ENCODE results near the gene IFT122.

Gene IFT122

GRCh38 chr3:129518038-129518561 is 78.1 kb downstream of the IFT122 start:
- in situ Hi-C loops (cut with MboI; ENCODE audit: low sequenced_read_pairs, unreplicated experiment) = no loop called here
- no peak for TF ChIP-seq CTCF (IDR thresholded peaks at IDR 0.05; ENCODE audit: borderline replicate concordance, control extremely low read depth, extremely low read depth, insufficient read depth, missing control alignments)
- DNase-seq (ENCODE audit: low spot score) = no peak

- TF ChIP-seq CTCF (IDR thresholded peaks at IDR 0.05; ENCODE audit: borderline replicate concordance, control extremely low read depth, extremely low read depth, insufficient read depth, missing control alignments) = no peak
- in situ Hi-C loops (cut with MboI; ENCODE audit: low sequenced_read_pairs, unreplicated experiment) = no loop called here
- DNase-seq (ENCODE audit: low spot score) = no peak
Observed at GRCh38 chr3:129518581-129518980, 78.6 kb downstream of the IFT122 start.

GRCh38 chr3:129519449-129519848 is 79.4 kb downstream of the IFT122 start:
- in situ Hi-C loops (cut with MboI; ENCODE audit: low sequenced_read_pairs, unreplicated experiment) = no loop called here
- no peak for DNase-seq (ENCODE audit: low spot score)
- no peak for TF ChIP-seq CTCF (IDR thresholded peaks at IDR 0.05; ENCODE audit: borderline replicate concordance, control extremely low read depth, extremely low read depth, insufficient read depth, missing control alignments)

GRCh38 chr3:129519896-129520715 is 80.1 kb downstream of the IFT122 start:
- no peak for TF ChIP-seq CTCF (IDR thresholded peaks at IDR 0.05; ENCODE audit: borderline replicate concordance, control extremely low read depth, extremely low read depth, insufficient read depth, missing control alignments)
- no peak for DNase-seq (ENCODE audit: low spot score)
- in situ Hi-C loops (cut with MboI; ENCODE audit: low sequenced_read_pairs, unreplicated experiment) = no loop called here

GRCh38 chr3:129520960-129521359 is 80.9 kb downstream of the IFT122 start:
- DNase-seq (ENCODE audit: low spot score) = no peak
- in situ Hi-C loops (cut with MboI; ENCODE audit: low sequenced_read_pairs, unreplicated experiment) = no loop called here
- TF ChIP-seq CTCF (IDR thresholded peaks at IDR 0.05; ENCODE audit: borderline replicate concordance, control extremely low read depth, extremely low read depth, insufficient read depth, missing control alignments) = no peak

- no peak for DNase-seq (ENCODE audit: low spot score)
- in situ Hi-C loops (cut with MboI; ENCODE audit: low sequenced_read_pairs, unreplicated experiment) = no loop called here
- TF ChIP-seq CTCF (IDR thresholded peaks at IDR 0.05; ENCODE audit: borderline replicate concordance, control extremely low read depth, extremely low read depth, insufficient read depth, missing control alignments) = no peak
Observed at GRCh38 chr3:129521611-129522010, 81.6 kb downstream of the IFT122 start.
